ENCODE results near the gene CHAMP1. TPM values are rescaled to one million over a fixed set of nuclear protein-coding genes. Genes with fewer than 3 reads are reported as not detected.
A peak's percentile ranks its signal among the peaks of the same experiment; 100 is the strongest.

Gene CHAMP1
- total RNA-seq, 4 donors from 2014 or later, result 15.6 to 32.1 (median 18.0) TPM

DNA sequence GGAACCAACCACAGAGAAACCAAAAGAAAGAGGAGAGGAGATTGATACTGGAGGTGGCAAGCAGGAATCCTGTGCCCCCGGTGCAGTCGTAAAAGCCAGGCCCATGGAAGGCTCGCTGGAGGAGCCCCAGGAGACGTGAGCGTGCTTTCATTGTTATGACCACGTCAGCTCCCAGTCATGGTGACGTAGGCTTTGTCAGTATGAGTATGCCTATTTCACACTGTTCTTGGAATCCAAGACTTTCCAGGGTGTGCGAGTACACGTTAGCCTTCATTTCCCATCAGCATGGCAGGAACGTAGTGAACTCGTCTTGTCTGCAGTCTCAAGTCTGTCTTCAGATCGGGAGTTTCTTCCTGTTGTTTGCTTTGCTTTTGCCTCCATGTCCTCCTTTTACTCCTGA lies 15.4 kb upstream of the CHAMP1 start:
- no peaks in the 10 kb centered on the region for H3K4me1 ChIP-seq
- H3K36me3 ChIP-seq, result peaks cover 32 to 42% of the 10 kb centered on the region in 2 donors
- no peak overlapping the region for H3K4me3 ChIP-seq (replicated peaks in 1 of 3)
- no peak for TF ChIP-seq POLR2A (IDR thresholded peaks at IDR 0.05)
- TF ChIP-seq, protein P1, sequence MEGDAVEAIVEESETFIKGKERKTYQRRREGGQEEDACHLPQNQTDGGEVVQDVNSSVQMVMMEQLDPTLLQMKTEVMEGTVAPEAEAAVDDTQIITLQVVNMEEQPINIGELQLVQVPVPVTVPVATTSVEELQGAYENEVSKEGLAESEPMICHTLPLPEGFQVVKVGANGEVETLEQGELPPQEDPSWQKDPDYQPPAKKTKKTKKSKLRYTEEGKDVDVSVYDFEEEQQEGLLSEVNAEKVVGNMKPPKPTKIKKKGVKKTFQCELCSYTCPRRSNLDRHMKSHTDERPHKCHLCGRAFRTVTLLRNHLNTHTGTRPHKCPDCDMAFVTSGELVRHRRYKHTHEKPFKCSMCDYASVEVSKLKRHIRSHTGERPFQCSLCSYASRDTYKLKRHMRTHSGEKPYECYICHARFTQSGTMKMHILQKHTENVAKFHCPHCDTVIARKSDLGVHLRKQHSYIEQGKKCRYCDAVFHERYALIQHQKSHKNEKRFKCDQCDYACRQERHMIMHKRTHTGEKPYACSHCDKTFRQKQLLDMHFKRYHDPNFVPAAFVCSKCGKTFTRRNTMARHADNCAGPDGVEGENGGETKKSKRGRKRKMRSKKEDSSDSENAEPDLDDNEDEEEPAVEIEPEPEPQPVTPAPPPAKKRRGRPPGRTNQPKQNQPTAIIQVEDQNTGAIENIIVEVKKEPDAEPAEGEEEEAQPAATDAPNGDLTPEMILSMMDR (IDR thresholded peaks at IDR 0.05), result no peak
- H3K27me3 ChIP-seq, result no peaks in the 10 kb centered on the region
- intact Hi-C loops (cut with DNase I), result no loop called here
- no peak overlapping the region for H3K27ac ChIP-seq
- DNase-seq, result no peak
- no peaks in the 10 kb centered on the region for H3K9me3 ChIP-seq
- WGBS, 2 donors, result 90% methylated on average over 12 of the region's 12 CpGs

DNA sequence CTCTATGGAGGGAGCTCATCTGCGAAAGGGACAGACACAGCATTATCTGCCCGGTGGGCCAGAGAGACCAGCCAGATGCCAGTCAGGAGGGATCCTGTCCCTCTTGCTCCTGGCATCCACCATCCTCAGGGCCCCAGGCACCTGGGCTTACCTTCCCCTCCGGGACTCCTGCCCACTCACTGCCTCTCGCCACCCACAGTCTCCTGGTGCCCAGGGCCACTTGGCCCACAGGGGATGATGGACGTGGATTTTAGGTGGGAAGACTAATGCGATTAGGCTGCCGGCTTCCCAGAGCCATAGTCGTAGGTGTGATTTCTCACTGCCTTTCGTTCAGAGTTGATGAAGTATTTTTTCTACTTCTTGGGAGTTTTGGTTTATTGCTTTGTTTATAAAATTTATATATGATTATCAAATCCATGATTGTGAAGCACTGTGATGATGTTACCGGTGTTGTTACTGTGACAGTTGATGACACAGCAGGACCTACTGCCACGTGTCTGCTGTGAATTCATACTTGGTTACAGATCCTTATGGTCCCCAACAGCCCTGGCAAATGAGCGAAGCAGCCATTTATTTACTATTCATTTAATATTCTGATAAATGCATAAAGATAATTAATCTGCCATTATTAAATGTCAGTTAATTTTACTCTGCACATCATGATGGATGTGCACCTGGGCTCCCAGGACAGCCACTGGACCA lies 14.5 kb upstream of the CHAMP1 start:
- no peak for DNase-seq
- Histone ChIP-seq H3K36me3 (peaks cover 40 to 46% of the 10 kb centered on the region in 2 donors), H3K4me3 (replicated peaks in 1 of 3) (no peak overlapping the region), H3K9me3 (no peaks in the 10 kb centered on the region), H3K4me1 (no peaks in the 10 kb centered on the region), H3K27me3 (no peaks in the 10 kb centered on the region), H3K27ac (no peak overlapping the region)
- no peak for TF ChIP-seq POLR2A (IDR thresholded peaks at IDR 0.05)
- TF ChIP-seq, protein P1 (IDR thresholded peaks at IDR 0.05), result no peak
- intact Hi-C loops (cut with DNase I), result no loop called here
- 96% methylated on average over 12 of the region's 12 CpGs for WGBS, 2 donors

DNA sequence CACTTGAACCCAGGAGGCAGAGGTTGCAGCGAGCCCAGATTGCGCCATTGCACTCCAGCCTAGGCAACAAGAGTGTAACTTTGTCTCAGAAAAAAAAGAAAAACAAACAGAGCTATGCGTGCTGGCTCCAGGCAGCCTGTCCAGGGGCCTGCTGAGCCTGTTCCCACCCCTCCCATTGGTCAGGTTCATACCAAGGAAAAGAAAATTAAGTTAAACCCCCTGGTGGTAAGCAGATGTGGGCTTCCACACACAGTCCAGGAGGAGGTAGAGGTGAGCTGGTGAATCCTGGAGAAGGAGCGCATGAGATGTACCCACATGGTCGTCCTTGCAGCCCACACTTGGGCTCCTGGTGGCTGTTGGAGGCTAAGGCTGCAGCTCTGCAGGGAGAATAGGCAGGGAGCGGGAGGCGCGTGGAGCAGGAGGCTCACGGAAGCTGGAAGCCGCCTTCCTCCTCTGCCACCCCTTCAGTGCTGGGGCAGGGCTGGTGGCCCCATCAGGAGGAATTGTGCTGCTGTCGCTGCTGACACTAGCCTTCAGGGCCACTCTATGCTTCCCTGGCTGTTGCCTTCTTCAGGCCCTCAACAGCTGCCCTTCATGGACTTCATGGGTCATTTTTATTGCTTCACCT lies 10.5 kb upstream of the CHAMP1 start:
- no peak for TF ChIP-seq POLR2A (IDR thresholded peaks at IDR 0.05)
- TF ChIP-seq, protein P1 (IDR thresholded peaks at IDR 0.05), result no peak
- 96% methylated on average over 11 of the region's 11 CpGs for WGBS, 2 donors
- H3K4me1 ChIP-seq, result no peaks in the 10 kb centered on the region
- no peak overlapping the region for H3K4me3 ChIP-seq (replicated peaks in 1 of 3)
- no peak for DNase-seq
- H3K27me3 ChIP-seq, result no peaks in the 10 kb centered on the region
- no peaks in the 10 kb centered on the region for H3K9me3 ChIP-seq
- H3K27ac ChIP-seq, result no peak overlapping the region
- intact Hi-C loops (cut with DNase I), result no loop called here
- peaks cover 34 to 51% of the 10 kb centered on the region in 2 donors for H3K36me3 ChIP-seq

DNA sequence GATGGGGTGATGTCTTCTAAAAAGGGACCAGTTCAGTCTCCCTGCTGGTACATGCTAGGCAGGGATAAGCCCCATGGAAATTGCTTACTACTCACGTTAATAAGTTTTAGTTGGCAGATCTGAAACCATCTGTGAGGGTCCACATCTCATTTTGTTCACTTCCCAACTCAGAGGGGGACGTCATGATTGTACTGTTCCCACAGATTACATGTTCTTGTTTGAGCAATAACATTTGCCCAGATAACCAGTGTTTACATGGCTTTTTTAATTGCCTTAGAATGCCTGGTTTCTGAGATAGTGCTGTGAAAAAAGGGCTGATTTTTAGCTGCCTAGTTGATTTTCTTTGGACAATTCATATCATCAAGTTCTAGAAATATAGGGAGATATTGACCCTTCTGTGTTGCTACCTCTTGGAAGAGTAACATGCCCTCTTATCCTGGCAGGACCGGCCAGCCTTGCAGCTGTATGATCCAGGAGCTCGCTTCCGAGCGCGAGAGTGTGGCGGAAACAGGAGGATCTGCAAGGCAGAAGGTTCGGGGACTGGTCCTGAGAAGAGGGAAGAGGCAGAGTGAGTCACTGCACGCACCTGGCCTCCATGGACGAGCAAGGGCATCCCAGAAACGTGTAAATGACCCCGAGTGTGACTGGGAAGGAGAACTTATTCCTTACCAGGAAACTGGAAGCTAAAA lies 9.8 kb upstream of the CHAMP1 start:
- no peak for DNase-seq
- Histone ChIP-seq H3K4me3 (replicated peaks in 1 of 3) (no peak overlapping the region), H3K36me3 (peaks cover 31 to 44% of the 10 kb centered on the region in 2 donors), H3K27ac (no peak overlapping the region), H3K4me1 (peaks cover 3 to 4% of the 10 kb centered on the region in 2 donors), H3K9me3 (no peaks in the 10 kb centered on the region), H3K27me3 (no peaks in the 10 kb centered on the region)
- intact Hi-C loops (cut with DNase I), result no loop called here
- WGBS, 2 donors, result 97% methylated on average over 13 of the region's 13 CpGs
- no peak for TF ChIP-seq POLR2A (IDR thresholded peaks at IDR 0.05)

DNA sequence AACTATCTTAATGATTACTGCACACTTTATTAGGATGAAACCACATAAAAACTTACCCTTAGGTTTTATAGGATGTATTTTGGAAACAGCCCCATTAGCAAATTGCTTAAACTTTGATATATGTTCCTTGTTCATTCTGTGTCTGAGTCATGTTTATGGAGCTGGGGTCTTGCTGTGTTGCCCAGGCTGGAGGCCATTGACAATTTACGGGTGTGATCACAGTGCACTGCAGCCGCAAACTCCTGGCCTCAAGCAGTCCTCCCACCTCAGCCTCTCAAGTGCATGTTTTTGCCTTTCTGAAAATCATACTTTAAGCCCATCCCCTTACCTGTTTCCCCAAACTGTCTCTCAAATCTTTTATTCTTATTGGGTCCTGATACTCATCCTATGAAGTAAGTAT lies 5.2 kb upstream of the CHAMP1 start:
- DNase-seq, result no peak
- no peak overlapping the region for H3K4me3 ChIP-seq (replicated peaks in 1 of 3)
- peaks cover 6 to 19% of the 10 kb centered on the region in 2 donors for H3K4me1 ChIP-seq
- no peak for TF ChIP-seq POLR2A (IDR thresholded peaks at IDR 0.05)
- TF ChIP-seq, protein P1 (IDR thresholded peaks at IDR 0.05), result no peak
- H3K27me3 ChIP-seq, result no peaks in the 10 kb centered on the region
- intact Hi-C loops (cut with DNase I), result no loop called here
- 92 to 94% methylated on average over 2 of the region's 2 CpGs for WGBS, 2 donors
- peaks cover 6 to 16% of the 10 kb centered on the region in 2 donors for H3K36me3 ChIP-seq
- H3K27ac ChIP-seq, result peak overlapping the region; percentile 46 to 65 (median 65)
- no peaks in the 10 kb centered on the region for H3K9me3 ChIP-seq
